Type B pancreatic cell (in vitro differentiated cells): Measurements from ENCODE around the gene KCNJ12. TPM values are rescaled to one million over a fixed set of nuclear protein-coding genes. Genes with fewer than 3 reads are reported as not detected.
"Not testable (repeated sequence)": the region's sequence is repeated elsewhere in the genome, so short reads cannot be mapped to it uniquely, and the experiment has no call there.

ENCODE experiments used
- DNase-seq: peaks from one replicate; pipeline ENCODE4 v3.0.0; 2021; ENCODE audit warnings: mixed read lengths; ENCODE audit not compliant: unreplicated experiment; ENCODE audit errors: extremely low spot score
- H3K27ac Mint-ChIP-seq: 2 replicates; pipeline ENCODE4 v1.8.0; 2021; ENCODE audit warnings: mild to moderate bottlenecking, mixed read lengths
- H3K27me3 Mint-ChIP-seq: 2 replicates; pipeline ENCODE4 v1.8.0; 2021; ENCODE audit warnings: mixed read lengths
- H3K36me3 Mint-ChIP-seq: 2 replicates; pipeline ENCODE4 v1.8.0; 2021; ENCODE audit warnings: mixed read lengths
- H3K4me1 Mint-ChIP-seq: one replicate; pipeline ENCODE4 v1.8.0; 2021; ENCODE audit warnings: mixed read lengths; ENCODE audit not compliant: unreplicated experiment
- H3K4me3 Mint-ChIP-seq: 2 replicates; pipeline ENCODE4 v1.8.0; 2021; ENCODE audit warnings: mild to moderate bottlenecking, mixed read lengths
- H3K9me3 Mint-ChIP-seq: 2 replicates; pipeline ENCODE4 v1.8.0; 2021; ENCODE audit warnings: mixed read lengths
- total RNA-seq: library from RNA; stranded (reverse); gene quantifications from 2 replicates; pipeline ENCODE4 v1.2.1, GENCODE V29; 2021; ENCODE audit warnings: low replicate concordance

Gene KCNJ12
- total RNA-seq, 1 donor from 2014 or later, result 2.2 TPM

GRCh38 chr17:21409971-21410370 is 33.8 kb downstream of the KCNJ12 start:
- DNase-seq, H3K36me3 Mint-ChIP-seq, H3K27ac Mint-ChIP-seq, H3K4me1 Mint-ChIP-seq, H3K27me3 Mint-ChIP-seq, H3K4me3 Mint-ChIP-seq, H3K9me3 Mint-ChIP-seq: not testable (repeated sequence)

GRCh38 chr17:21410371-21410770 is 34.2 kb downstream of the KCNJ12 start:
- H3K27me3 Mint-ChIP-seq, H3K27ac Mint-ChIP-seq, H3K4me3 Mint-ChIP-seq, H3K36me3 Mint-ChIP-seq, DNase-seq, H3K9me3 Mint-ChIP-seq, H3K4me1 Mint-ChIP-seq: not testable (repeated sequence)

GRCh38 chr17:21410906-21411678 is 34.9 kb downstream of the KCNJ12 start:
- DNase-seq, H3K4me1 Mint-ChIP-seq, H3K4me3 Mint-ChIP-seq, H3K36me3 Mint-ChIP-seq, H3K27ac Mint-ChIP-seq, H3K9me3 Mint-ChIP-seq, H3K27me3 Mint-ChIP-seq: not testable (repeated sequence)

GRCh38 chr17:21411679-21412205 is 35.6 kb downstream of the KCNJ12 start:
- not testable (repeated sequence) for H3K27ac Mint-ChIP-seq, H3K9me3 Mint-ChIP-seq, H3K27me3 Mint-ChIP-seq, DNase-seq, H3K4me3 Mint-ChIP-seq, H3K4me1 Mint-ChIP-seq, H3K36me3 Mint-ChIP-seq

- not testable (repeated sequence) for H3K4me3 Mint-ChIP-seq, H3K27me3 Mint-ChIP-seq, H3K4me1 Mint-ChIP-seq, H3K9me3 Mint-ChIP-seq, H3K36me3 Mint-ChIP-seq, DNase-seq, H3K27ac Mint-ChIP-seq
These were observed 36.1 kb downstream of the KCNJ12 start for GRCh38 chr17:21412207-21412681.

GRCh38 chr17:21413570-21414279 is 37.6 kb downstream of the KCNJ12 start:
- not testable (repeated sequence) for H3K27ac Mint-ChIP-seq, DNase-seq, H3K4me3 Mint-ChIP-seq, H3K36me3 Mint-ChIP-seq, H3K9me3 Mint-ChIP-seq, H3K27me3 Mint-ChIP-seq, H3K4me1 Mint-ChIP-seq

- H3K4me1 Mint-ChIP-seq, H3K27me3 Mint-ChIP-seq, H3K36me3 Mint-ChIP-seq, H3K27ac Mint-ChIP-seq, H3K4me3 Mint-ChIP-seq, H3K9me3 Mint-ChIP-seq, DNase-seq: not testable (repeated sequence)
These were observed 38.5 kb downstream of the KCNJ12 start for GRCh38 chr17:21414616-21415015.

- not testable (repeated sequence) for H3K9me3 Mint-ChIP-seq, H3K4me3 Mint-ChIP-seq, H3K27me3 Mint-ChIP-seq, H3K4me1 Mint-ChIP-seq, H3K27ac Mint-ChIP-seq, DNase-seq, H3K36me3 Mint-ChIP-seq
These were observed 39.2 kb downstream of the KCNJ12 start for GRCh38 chr17:21415166-21415990.

- H3K27me3 Mint-ChIP-seq, DNase-seq, H3K4me3 Mint-ChIP-seq, H3K27ac Mint-ChIP-seq, H3K9me3 Mint-ChIP-seq, H3K36me3 Mint-ChIP-seq, H3K4me1 Mint-ChIP-seq: not testable (repeated sequence)
These were observed 40.4 kb downstream of the KCNJ12 start for GRCh38 chr17:21416471-21416981.

- not testable (repeated sequence) for DNase-seq, H3K4me3 Mint-ChIP-seq, H3K9me3 Mint-ChIP-seq, H3K27me3 Mint-ChIP-seq, H3K4me1 Mint-ChIP-seq, H3K36me3 Mint-ChIP-seq, H3K27ac Mint-ChIP-seq
These were observed 41.2 kb downstream of the KCNJ12 start for GRCh38 chr17:21417349-21417748.
